SK-N-SH (cell line): ENCODE data around the gene EIPR1. TPM values are rescaled to one million over a fixed set of nuclear protein-coding genes. Genes with fewer than 3 reads are reported as not detected.

Source experiments
- CTCF ChIA-PET: fragments of 300-600, 350-600 bp; formaldehyde crosslinking; extraction: SDS; loops from one replicate; lab custom pipeline; 2021; lab: Yijun Ruan, JAX
- POLR2A ChIA-PET: fragments of 350-600 bp; sonication (Branson Sonifier 250); formaldehyde crosslinking; extraction: SDS; loops from one replicate; lab custom pipeline; 2020; ENCODE audit warnings: antibody characterized with exemption, inconsistent platforms; lab: Yijun Ruan, JAX
- DNase-seq: peaks from one replicate; pipeline ENCODE4 v3.0.0; 2012
- H2AFZ ChIP-seq: fragments of 200-600 bp; sonication (generic); 2 replicates; pipeline ENCODE4 v1.8.1; 2016; ENCODE audit warnings: antibody characterized with exemption, mild to moderate bottlenecking, low read depth
- H3F3A ChIP-seq: fragments of 200-600 bp; sonication (generic); replicated peaks from 2 replicates; pipeline ENCODE3; 2016; ENCODE audit warnings: antibody characterized with exemption, mild to moderate bottlenecking; ENCODE audit not compliant: insufficient read depth
- H3K27ac ChIP-seq, 2 experiments: fragments of 200-500 bp in 1 of 2; fragments of 200-600 bp in 1 of 2; sonication (Bioruptor generic) in 1 of 2; sonication (generic), shearing (Covaris generic) in 1 of 2; 2 replicates each; pipeline versions ENCODE4 v1.5.1 to v1.6.1; 2014 to 2016; ENCODE audit warnings: low read depth in 2 of 2, inconsistent platforms in 1 of 2, low read length in 1 of 2, mild to moderate bottlenecking in 1 of 2, mixed read lengths in 1 of 2
- H3K27me3 ChIP-seq: fragments of 200-600 bp; sonication (generic), shearing (Covaris generic); 2 replicates; pipeline ENCODE4 v1.6.1; 2016; ENCODE audit warnings: mixed run types; ENCODE audit not compliant: insufficient read depth
- H3K36me3 ChIP-seq, 2 experiments: fragments of 200-500 bp in 1 of 2; fragments of 200-600 bp in 1 of 2; sonication (Bioruptor generic) in 1 of 2; sonication (generic) in 1 of 2; replicated peaks in 1 of 2; 2 replicates each; pipeline versions ENCODE3 to v1.5.1; 2014 to 2016; ENCODE audit warnings: low read length in 1 of 2, mild to moderate bottlenecking in 1 of 2; ENCODE audit not compliant: insufficient read depth in 2 of 2, control insufficient read depth in 1 of 2
- H3K4me1 ChIP-seq, 2 experiments: fragments of 200-500 bp in 1 of 2; fragments of 200-600 bp in 1 of 2; sonication (Bioruptor generic) in 1 of 2; sonication (generic), shearing (Covaris generic) in 1 of 2; 2 replicates each; pipeline versions ENCODE4 v1.5.1 to v1.6.1; 2014 to 2016; ENCODE audit warnings: low read depth in 1 of 2, low read length in 1 of 2, mixed run types in 1 of 2; ENCODE audit not compliant: insufficient read depth in 2 of 2, control insufficient read depth in 1 of 2
- H3K4me2 ChIP-seq: fragments of 200-600 bp; sonication (generic), shearing (Covaris generic); 2 replicates; pipeline ENCODE4 v1.6.1; 2017; ENCODE audit warnings: mixed run types
- H3K4me3 ChIP-seq, 2 experiments: fragments of 200-500 bp in 1 of 2; fragments of 200-600 bp in 1 of 2; sonication (Bioruptor generic) in 1 of 2; sonication (generic), shearing (Covaris generic) in 1 of 2; 2 replicates each; pipeline versions ENCODE4 v1.5.1 to v1.8.1; 2014 to 2016; ENCODE audit warnings: low read depth in 2 of 2, inconsistent platforms in 1 of 2, low read length in 1 of 2, mild to moderate bottlenecking in 1 of 2, mixed read lengths in 1 of 2, moderate library complexity in 1 of 2
- H3K79me2 ChIP-seq: fragments of 200-600 bp; sonication (generic); 2 replicates; pipeline ENCODE4 v1.8.1; 2017; ENCODE audit warnings: mild to moderate bottlenecking; ENCODE audit not compliant: insufficient read depth
- H3K9ac ChIP-seq: fragments of 200-600 bp; sonication (generic); 2 replicates; pipeline ENCODE4 v1.6.1; 2017; ENCODE audit warnings: mixed run types
- H3K9me2 ChIP-seq: fragments of 200-600 bp; sonication (generic); 2 replicates; pipeline ENCODE4 v1.6.1; 2017; ENCODE audit warnings: mixed run types
- H3K9me3 ChIP-seq: fragments of 200-600 bp; sonication (generic); 2 replicates; pipeline ENCODE4 v1.6.1; 2017; ENCODE audit warnings: mixed run types, mild to moderate bottlenecking, moderate library complexity
- H4K20me1 ChIP-seq: fragments of 200-600 bp; sonication (generic); 2 replicates; pipeline ENCODE4 v1.6.1; 2017; ENCODE audit warnings: mild to moderate bottlenecking, mixed run types; ENCODE audit not compliant: insufficient read depth
- EP300 ChIP-seq, 2 experiments: IDR thresholded peaks; 2 replicates each; pipeline versions ENCODE4 v1.4.0 to v1.6.1; 2012; ENCODE audit warnings: borderline replicate concordance in 1 of 2, low read depth in 1 of 2, low read length in 1 of 2
- EZH2phosphoT487 ChIP-seq: fragments of 200-600 bp; sonication (generic); IDR thresholded peaks from 2 replicates; pipeline ENCODE4 v1.6.1; 2017; ENCODE audit warnings: low read depth, mixed run types, mild to moderate bottlenecking, antibody characterized with exemption, moderate library complexity, borderline replicate concordance
- FOSL2 ChIP-seq: IDR thresholded peaks from 2 replicates; pipeline ENCODE4 v1.4.0; 2012; ENCODE audit warnings: low read depth, mild to moderate bottlenecking, moderate library complexity, borderline replicate concordance
- FOXJ3 ChIP-seq: sonication (generic); formaldehyde crosslinking; IDR thresholded peaks from 2 replicates; pipeline ENCODE4 v1.5.1; 2020; ENCODE audit warnings: mild to moderate bottlenecking, missing genetic modification reagents
- GATA2 ChIP-seq: sonication (generic); formaldehyde crosslinking; IDR thresholded peaks from 2 replicates; pipeline ENCODE4 v1.5.0; 2020; ENCODE audit warnings: mild to moderate bottlenecking, missing genetic modification reagents
- JUND ChIP-seq: IDR thresholded peaks from 2 replicates; pipeline ENCODE4 v1.4.0; 2012
- MEF2A ChIP-seq: IDR thresholded peaks from 2 replicates; pipeline ENCODE4 v1.4.0; 2012; ENCODE audit warnings: low read depth, borderline replicate concordance
- NFIC ChIP-seq: IDR thresholded peaks from 2 replicates; pipeline ENCODE4 v1.4.0; 2012; ENCODE audit warnings: borderline replicate concordance
- NRF1 ChIP-seq: IDR thresholded peaks from 2 replicates; pipeline ENCODE4 v1.6.1; 2012; ENCODE audit warnings: low read depth, mild to moderate bottlenecking, low read length
- RAD21 ChIP-seq: IDR thresholded peaks from 2 replicates; pipeline ENCODE4 v1.6.1; 2012; ENCODE audit warnings: mild to moderate bottlenecking, low read length
- REST ChIP-seq: IDR thresholded peaks from 2 replicates; pipeline ENCODE4 v1.6.1; 2012; ENCODE audit warnings: mild to moderate bottlenecking, low read depth, low read length, moderate library complexity
- TAF1 ChIP-seq: IDR thresholded peaks from 2 replicates; pipeline ENCODE4 v1.6.1; 2012; ENCODE audit warnings: low read depth, mild to moderate bottlenecking, low read length, moderate library complexity, borderline replicate concordance
- TEAD4 ChIP-seq: IDR thresholded peaks from 2 replicates; pipeline ENCODE4 v1.4.0; 2012; ENCODE audit warnings: mild to moderate bottlenecking, borderline replicate concordance; ENCODE audit not compliant: insufficient read depth
- USF1 ChIP-seq: IDR thresholded peaks from 2 replicates; pipeline ENCODE4 v1.4.0; 2012; ENCODE audit warnings: low read depth, borderline replicate concordance
- YY1 ChIP-seq: IDR thresholded peaks from 2 replicates; pipeline ENCODE4 v1.4.0; 2012; ENCODE audit warnings: low read depth, mild to moderate bottlenecking
- WGBS: methylation state at CpG from one replicate; pipeline ENCODE4 v1.1.6; 2017; ENCODE audit warnings: low lambda C conversion rate; 5-methylcytosine and 5-hydroxymethylcytosine counted together
- polyA plus RNA-seq, 3 experiments: library from polyadenylated mRNA; depleted of rRNA; stranded (reverse); fragments of >200 nt; gene quantifications; 2 replicates each; pipeline ENCODE4 v1.2.3, GENCODE V29; 2012
- TF ChIP-seq, protein P1 (sequence below): IDR thresholded peaks from 2 replicates; pipeline ENCODE4 v1.4.0; 2012; ENCODE audit warnings: low read depth
- TF ChIP-seq, protein P2 (sequence below): fragments of 150-350 bp; IDR thresholded peaks from 2 replicates; pipeline ENCODE4 v1.6.1; 2016; ENCODE audit warnings: mild to moderate bottlenecking, low read depth, low read length

EIPR1 gene
- polyA plus RNA-seq, 1 of the 3 experiments (the other 2 are of a cell fraction) = 85.9 TPM

DNA sequence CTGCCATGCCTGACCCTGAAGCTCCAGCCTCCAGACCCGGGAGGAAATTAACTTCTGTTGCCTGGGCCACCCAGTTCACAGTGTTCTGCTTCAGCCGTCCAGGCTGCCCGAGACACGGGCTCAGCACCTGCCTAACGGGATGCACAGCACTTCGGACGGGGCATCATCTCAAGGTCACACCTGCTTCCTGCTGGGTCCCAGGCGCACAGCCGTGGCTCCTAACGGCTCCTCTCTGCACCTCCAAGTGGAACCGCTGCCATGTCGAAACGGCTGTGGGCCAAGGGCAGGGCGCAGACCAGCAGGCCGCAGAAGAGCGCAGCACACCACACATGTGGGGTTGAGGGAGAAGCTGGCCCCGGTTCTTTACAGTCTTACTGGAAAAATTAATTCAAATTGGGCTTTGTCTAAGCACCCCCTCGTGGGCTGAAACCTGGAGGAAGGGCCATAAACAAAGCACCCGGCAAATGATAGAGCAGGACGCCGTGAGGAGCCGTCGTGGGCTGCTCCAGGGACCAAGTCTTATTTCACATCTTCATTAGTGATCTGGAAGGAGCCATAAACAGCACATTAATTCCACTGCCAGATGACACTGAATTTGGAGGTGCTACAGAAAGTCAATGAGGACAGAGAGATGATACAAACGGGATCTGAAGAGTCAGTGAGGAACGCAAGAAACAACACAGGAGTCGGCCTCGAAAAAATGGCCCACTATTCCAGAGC lies 59.6 kb downstream of the EIPR1 start (continued):
- no peak for TF ChIP-seq REST
- TF ChIP-seq TAF1 = no peak
- no peak for TF ChIP-seq EZH2phosphoT487
- TF ChIP-seq YY1 = no peak
- TF ChIP-seq TEAD4 = no peak
- no peak for TF ChIP-seq GATA2
- TF ChIP-seq FOSL2 = no peak
- TF ChIP-seq USF1 = no peak
- TF ChIP-seq NRF1 = no peak
- TF ChIP-seq RAD21 = no peak
- TF ChIP-seq, all 33 proteins: peak for 0

DNA sequence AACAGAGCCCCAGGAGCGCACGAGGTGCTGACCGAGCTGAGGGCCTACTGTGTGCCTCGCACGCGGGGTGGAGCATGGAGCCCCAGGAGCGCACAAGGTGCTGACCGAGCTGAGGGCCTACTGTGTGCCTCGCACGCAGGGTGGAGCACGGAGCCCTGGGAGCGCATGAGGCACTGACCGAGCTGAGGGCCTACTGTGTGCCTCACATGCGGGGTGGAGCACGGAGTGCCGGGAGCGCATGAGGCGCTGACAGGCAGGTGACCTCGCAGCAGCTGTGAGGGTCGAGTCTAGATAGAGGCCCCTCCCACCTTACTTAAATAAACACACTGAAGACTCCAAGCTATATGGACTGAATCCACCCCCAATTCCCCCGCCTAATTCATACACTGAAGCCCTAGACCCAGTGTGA lies 60.3 kb downstream of the EIPR1 start:
- H3F3A ChIP-seq = no peaks in the 10 kb centered on the region
- peaks cover 13% of the 10 kb centered on the region for H3K79me2 ChIP-seq
- H2AFZ ChIP-seq = no peak overlapping the region
- 97% methylated on average over 21 of the region's 21 CpGs for WGBS
- no peaks in the 10 kb centered on the region for H3K27me3 ChIP-seq
- TF ChIP-seq EZH2phosphoT487 (no peak), NFIC (no peak), EP300 (IDR thresholded peaks at IDR 0.05; ENCODE audit: borderline replicate concordance in 1 of 2, low read depth in 1 of 2, low read length in 1 of 2) (no peak), FOXJ3 (no peak), TAF1 (no peak), MEF2A (no peak), JUND (no peak), NRF1 (no peak)
- TF ChIP-seq, protein P1, sequence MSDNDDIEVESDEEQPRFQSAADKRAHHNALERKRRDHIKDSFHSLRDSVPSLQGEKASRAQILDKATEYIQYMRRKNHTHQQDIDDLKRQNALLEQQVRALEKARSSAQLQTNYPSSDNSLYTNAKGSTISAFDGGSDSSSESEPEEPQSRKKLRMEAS = no peak
- TF ChIP-seq, protein P2, sequence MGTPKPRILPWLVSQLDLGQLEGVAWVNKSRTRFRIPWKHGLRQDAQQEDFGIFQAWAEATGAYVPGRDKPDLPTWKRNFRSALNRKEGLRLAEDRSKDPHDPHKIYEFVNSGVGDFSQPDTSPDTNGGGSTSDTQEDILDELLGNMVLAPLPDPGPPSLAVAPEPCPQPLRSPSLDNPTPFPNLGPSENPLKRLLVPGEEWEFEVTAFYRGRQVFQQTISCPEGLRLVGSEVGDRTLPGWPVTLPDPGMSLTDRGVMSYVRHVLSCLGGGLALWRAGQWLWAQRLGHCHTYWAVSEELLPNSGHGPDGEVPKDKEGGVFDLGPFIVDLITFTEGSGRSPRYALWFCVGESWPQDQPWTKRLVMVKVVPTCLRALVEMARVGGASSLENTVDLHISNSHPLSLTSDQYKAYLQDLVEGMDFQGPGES = no peak
- H3K4me1 ChIP-seq = peaks cover 0 to 21% of the 10 kb centered on the region in 2 experiments; a peak in 2 of 4 replicates
- peaks cover 21% of the 10 kb centered on the region; the same call in 1 of the 2 replicates for H4K20me1 ChIP-seq
- peaks cover 0 to 24% of the 10 kb centered on the region in 2 experiments for H3K36me3 ChIP-seq
- H3K9me2 ChIP-seq = no peaks in the 10 kb centered on the region
- no peak overlapping the region for H3K4me2 ChIP-seq
- H3K9me3 ChIP-seq = no peaks in the 10 kb centered on the region
- H3K27ac ChIP-seq = no peak overlapping the region
- no peak overlapping the region for H3K4me3 ChIP-seq
- DNase-seq = no peak
- CTCF ChIA-PET = interaction anchor here (1.5 to 3.0 kb wide), 2 partner anchors 14 to 473 kb away, joined by 4 to 12 read pairs; no protein-coding TSS in a partner anchor
- no peak overlapping the region for H3K9ac ChIP-seq
- POLR2A ChIA-PET = no interaction called here
